Sciatic nerve (tissue), 2 donors: ENCODE data around the gene SPAAR. TPM values are rescaled to one million over a fixed set of nuclear protein-coding genes. Genes with fewer than 3 reads are reported as not detected.
"Not testable (repeated sequence)": the region's sequence is repeated elsewhere in the genome, so short reads cannot be mapped to it uniquely, and the experiment has no call there.

Source experiments
- ATAC-seq: fragments of 200-7000 bp; cut with Tn5 transposase; one replicate; pipeline ENCODE4 v1.9.1; 2020; ENCODE audit warnings: mild to moderate bottlenecking, moderate library complexity
- DNase-seq: peaks from one replicate; pipeline ENCODE4 v3.0.0-alpha.2; 2020; ENCODE audit warnings: low spot score
- intact Hi-C: fragments of 100-400 bp; cut with DNase I; formaldehyde crosslinking; loops from one replicate; pipeline ENCODE4 v1.14.2; 2022
- total RNA-seq: library from RNA; stranded (reverse); fragmentation: NEBNext Ultra II Directional; extraction: Animal tissue kit (Norgen Biotek cat#: 25700); gene quantifications from one replicate; pipeline ENCODE4 v1.2.1, GENCODE V29; 2021
- donor health status: DM: no; HTN: no; CAD: no.
- donor health status: DM: no; HTN: no; CAD: no.

Gene SPAAR
- total RNA-seq, 1 donor from 2014 or later = 5.8 TPM

GRCh38 chr9:35917261-35917660 is 8.0 kb downstream of the SPAAR start:
- ATAC-seq (no peak), DNase-seq (no peak)
- intact Hi-C loops = no loop called here

DNA sequence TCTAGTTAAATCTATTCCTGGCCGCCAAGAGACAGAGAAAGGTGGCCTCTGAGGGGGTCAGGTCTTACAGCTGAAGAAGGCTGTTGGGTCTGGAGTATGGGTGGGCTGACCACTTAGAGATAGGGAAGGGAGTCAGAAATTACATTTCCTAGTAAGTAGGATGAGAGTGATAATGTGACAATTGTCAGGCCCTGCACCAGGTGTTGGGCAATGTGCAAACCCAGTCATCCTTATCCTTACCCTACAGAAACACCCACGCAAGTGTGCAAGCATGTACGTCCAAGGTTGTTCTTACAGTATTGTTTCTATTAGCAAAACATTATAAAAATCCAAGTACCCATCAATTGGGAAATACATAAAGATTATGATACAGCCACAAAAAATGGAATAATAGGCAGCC is 9.5 kb downstream of the SPAAR start:
- no peak for ATAC-seq

DNA sequence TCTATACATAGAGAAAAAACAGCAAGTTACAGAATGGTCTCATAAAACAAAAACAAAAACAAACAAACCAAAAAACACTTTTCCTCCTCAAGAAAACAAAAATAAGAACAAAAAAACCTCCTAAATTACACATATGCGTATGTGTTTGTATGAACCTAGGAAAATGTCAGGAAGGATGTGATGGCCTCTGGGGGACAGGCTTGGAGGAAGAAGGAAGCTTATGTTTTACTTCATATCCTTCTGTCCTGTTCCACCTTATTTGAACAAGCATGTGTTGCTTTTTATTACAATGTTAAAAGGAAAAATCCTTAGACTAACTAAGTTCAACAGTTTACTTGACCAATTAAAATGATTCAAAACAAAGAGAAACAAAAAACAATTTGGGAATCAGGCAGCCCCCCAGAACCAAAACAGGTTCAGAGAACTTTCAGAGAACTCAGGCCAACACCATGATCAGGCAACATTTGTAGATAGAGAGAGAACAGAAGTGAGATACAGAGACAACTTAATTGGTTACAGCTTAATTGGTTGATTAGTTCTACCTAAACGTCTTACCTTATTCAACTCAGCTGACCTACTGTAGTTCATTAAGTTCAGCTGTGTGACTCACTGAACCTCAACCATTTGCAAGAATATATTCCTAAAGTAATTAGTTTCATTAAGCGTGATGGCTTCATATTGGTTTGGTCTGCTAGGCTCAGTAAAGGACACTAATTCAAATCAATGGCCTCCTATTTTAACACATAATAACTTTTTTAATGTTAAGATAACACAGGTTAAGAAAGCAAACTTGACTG is 10.1 kb downstream of the SPAAR start:
- ATAC-seq (no peak), DNase-seq (no peak)
- intact Hi-C loops = no loop called here

More for the DNA sequence above, 9.5 kb downstream of the SPAAR start:
- DNase-seq = no peak
- intact Hi-C loops = no loop called here

DNA sequence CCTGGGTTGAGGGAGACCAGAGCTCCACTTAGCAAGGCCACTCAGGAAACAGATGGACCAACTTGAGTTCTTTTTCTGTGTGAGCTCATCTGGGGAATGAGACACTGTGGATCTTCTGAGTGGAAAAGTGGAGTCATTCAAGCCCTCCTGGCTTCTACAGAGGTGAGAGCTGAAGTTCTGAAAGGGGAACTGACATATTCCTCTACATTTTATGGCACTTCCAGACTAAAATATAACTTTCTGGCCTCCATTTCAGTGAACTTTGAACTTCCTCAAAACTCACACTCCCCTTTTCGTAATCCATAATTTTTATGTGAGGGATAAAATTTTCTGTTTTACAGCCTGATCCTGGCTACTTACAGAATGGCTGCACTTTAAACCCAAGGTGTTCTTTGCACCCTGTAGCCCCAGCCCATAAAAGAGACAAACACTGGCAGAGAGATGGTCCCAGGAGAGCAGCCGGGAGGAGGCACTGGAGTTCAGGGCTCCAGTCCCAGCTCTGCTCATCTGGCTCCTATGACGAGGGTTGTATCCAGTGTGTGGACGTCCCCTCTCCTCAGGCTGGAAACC is 10.8 kb downstream of the SPAAR start:
- intact Hi-C loops = no loop called here
- peak; percentile 70 for ATAC-seq
- no peak for DNase-seq

DNA sequence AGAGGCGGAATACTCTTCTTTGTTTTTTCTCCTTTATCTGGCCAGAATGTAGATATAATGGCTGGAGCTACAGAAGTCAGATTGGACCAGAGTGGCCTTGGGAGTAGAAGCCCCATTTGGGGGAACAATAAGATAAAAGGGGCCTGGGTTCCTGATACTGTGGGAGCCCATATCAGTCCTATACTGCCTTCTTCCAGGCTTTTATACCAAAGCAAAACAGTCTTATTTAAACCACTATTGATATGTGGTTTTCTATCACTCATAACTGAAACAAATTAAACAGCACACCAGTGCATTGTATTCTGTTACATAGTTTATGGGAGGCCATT is 14.3 kb downstream of the SPAAR start:
- intact Hi-C loops = no loop called here
- DNase-seq (no peak), ATAC-seq (no peak)

DNA sequence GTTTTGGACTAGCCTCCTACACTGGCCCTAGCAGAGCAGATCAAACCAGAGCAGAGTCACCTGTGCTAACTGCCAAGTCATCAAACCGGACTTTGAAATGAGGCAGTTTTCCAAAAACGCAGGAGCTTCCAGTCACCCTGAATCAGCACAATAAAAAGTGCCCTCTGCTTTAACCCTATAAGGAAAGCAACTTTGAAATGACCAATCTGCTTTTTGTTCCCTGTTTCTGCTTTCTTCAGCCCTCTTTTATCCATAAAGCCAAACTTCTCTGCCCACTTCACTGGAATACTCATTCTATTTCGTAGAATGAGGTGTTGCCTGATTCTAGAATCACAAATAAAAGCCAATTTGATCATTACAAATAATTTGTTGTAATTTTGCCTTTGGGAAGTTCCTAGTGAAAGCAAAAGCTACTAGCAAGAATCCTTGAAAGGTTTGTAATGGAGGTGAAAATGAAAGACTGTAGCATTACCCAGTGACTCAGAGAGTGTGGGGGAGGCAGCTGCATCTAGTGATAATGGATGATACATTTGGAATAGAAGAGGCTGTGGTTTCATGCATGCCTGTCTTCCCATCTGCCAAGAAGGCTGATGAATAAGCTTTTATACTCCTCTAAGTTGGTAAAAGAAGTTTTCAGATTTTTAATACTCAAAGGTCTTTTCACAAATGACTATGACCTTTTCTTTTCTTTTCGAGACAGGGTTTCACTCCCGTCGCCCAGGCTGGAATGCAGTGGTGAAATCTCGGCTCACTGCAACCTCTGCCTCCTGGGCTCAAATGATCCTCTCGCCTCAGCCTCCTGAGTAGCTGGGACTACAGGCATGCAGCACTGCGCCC is 14.9 kb downstream of the SPAAR start:
- DNase-seq (no peak), ATAC-seq (peak; percentile 91)
- intact Hi-C loops = no loop called here

- DNase-seq (no peak), ATAC-seq (no peak)
- intact Hi-C loops = no loop called here
These were observed 19.5 kb downstream of the SPAAR start for GRCh38 chr9:35928591-35929452.

- no peak for ATAC-seq
- intact Hi-C loops = no loop called here
- no peak for DNase-seq
These were observed 20.1 kb downstream of the SPAAR start for GRCh38 chr9:35929453-35929718.

DNA sequence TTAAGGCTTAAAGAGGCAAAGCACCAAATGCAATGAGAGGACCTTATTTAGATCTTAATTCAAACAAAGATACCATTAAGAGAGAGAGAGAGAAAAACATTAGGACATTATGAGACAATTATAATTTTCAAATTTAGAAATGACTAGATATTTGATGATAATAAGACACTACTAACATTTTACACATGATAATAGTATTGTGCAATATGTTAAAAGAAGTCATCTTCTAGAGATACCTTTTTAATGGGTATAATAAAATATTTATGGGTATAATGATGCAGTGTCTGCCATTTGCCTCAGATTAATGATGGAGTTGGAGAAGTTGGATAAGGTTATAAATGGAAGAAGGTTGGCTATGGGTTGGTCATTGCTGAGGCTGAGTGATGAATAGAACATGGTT is 21.2 kb downstream of the SPAAR start:
- ATAC-seq (no peak), DNase-seq (no peak)
- intact Hi-C loops = no loop called here

DNA sequence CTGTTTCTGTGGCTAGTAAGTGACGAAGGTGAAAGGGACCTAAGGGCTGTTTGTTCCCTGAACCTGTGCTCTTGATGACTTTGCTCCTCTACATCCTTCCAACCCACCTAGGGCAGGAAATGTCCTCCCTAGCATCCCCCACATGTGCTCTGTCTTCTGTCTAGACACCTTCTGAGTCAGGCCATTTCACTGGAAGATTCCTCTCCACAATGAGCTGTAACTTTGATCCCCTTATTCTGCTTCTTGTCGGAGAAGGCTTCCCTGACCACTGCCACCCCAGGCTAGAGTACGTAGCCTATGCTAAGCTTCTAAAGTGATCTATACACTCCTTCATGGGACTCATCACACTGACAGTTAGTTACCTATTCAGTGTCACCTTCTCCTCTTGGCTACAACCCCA is 21.7 kb downstream of the SPAAR start:
- intact Hi-C loops = no loop called here
- ATAC-seq (no peak), DNase-seq (no peak)

GRCh38 chr9:35932735-35933134 is 23.4 kb downstream of the SPAAR start:
- ATAC-seq = no peak
- intact Hi-C loops = no loop called here

DNA sequence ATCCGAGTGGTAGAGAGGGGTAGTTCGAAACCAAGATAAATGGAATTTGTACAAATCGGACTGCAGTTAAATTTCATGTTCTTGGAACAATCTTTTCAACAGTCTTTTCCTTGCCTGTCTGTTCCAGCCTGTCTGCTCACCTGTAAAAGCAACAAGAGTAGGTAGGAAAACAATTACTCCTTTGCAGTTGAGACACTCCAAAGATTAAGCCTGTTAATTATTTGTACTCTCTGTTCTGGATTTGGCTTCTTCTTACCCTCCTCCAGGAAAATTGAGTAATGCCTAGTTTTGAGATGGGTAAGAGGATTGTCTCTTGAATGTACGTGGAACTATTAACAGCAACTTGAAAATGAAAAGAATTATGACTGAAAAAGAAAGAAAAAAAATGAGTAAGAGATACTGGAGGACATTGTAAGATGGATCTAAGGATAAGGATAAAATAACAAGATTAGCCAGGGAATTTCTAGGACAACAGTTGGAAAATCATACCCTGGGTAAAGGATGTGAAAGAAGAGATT is 24.3 kb downstream of the SPAAR start:
- intact Hi-C loops = no loop called here
- DNase-seq = no peak
- ATAC-seq = no peak

More at GRCh38 chr9:35932735-35933134, 23.4 kb downstream of the SPAAR start:
- no peak for DNase-seq

DNA sequence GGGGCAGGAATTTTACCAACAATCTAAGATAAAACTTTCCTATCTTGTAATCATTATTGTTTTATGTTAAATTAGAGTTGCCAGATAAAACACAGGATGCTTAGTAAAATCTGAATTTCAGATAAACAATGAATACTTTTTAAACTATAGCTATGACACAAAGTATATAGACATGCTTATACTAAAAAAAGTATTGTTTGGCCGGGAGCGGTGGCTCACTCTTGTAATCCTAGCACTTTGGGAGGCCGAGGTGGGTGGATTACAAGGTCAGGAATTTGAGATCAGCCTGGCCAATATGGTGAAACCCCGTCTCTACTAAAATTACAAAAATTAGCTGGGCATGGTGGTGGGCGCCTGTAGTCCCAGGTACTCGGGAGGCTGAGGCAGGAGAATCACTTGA is 24.8 kb downstream of the SPAAR start:
- intact Hi-C loops = not testable (repeated sequence)

GRCh38 chr9:35935261-35935660 is 26.0 kb downstream of the SPAAR start:
- DNase-seq = no peak
- intact Hi-C loops = no loop called here
- no peak for ATAC-seq

More for the DNA sequence above, 24.8 kb downstream of the SPAAR start:
- not testable (repeated sequence) for ATAC-seq, DNase-seq

DNA sequence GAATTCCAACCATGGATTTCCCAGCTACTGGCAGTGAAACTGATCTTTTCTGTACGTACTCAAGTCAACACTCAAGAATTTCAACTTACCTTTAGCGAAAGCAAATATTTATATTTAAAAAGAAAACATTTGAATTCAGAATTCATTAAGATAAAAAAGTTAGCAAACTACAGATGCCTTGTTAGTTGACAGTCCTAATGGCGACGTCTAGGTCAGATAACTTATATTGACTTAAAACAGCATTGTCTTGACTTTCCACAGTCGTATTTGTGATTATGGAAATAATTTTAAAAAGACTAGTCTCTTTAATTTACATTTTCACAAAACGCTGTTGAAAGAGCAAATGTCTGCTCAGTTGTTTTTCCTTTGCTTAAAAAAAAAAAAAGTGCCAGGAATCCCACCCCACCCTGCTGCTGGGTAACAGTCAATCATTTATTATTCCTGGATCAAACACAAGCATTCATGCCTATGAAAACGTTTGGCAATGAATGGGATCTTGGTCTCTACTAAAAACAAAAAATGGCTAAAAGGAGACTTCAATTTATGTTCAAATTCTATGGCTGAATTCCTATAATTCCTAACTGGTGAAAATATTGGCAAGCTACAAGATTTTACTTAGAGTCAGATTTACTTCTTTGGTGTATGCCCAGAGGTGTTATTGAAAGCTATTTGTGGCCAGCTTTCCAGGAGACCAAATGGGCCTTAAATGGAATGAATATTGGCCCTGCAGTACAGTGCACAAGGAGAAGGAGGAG is 26.6 kb downstream of the SPAAR start:
- no peak for DNase-seq
- intact Hi-C loops = no loop called here
- ATAC-seq = no peak

DNA sequence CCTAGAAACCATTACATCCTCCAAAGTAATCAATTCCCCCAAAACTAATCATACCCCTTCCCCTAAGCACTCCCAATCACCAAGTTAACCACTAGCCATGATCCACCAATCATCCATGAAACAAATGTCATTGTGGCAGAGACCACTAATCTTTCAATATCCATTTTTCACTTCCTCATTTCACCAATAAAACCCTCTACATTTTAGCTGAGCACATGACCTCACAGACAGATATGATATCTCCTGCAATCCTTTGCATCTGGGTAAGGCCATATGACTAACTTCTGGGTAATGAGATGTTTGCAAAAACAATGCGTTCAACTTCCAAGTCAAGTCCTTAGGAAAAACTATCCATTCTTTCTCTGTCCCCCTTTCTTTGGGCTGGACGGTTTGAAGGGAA is 27.9 kb downstream of the SPAAR start:
- no peak for DNase-seq
- ATAC-seq = no peak
- intact Hi-C loops = no loop called here

GRCh38 chr9:35938474-35939356 is 29.4 kb downstream of the SPAAR start:
- ATAC-seq (peak; percentile 70), DNase-seq (no peak)
- intact Hi-C loops = no loop called here
